ENCODE measurements around the gene IGFL4. TPM values are rescaled to one million over a fixed set of nuclear protein-coding genes. Genes with fewer than 3 reads are reported as not detected.

Gene IGFL4
- total and polyA plus RNA-seq, 9 of the 15 experiments (the other 6 are each of a cell fraction or from before 2014, with no cell fraction given), result not detected

GRCh38 chr19:45994456-45994997 is 46.3 kb downstream of the IGFL4 start (continued):
- TF ChIP-seq HINFP (tag; conservative IDR thresholded peaks at IDR 0.05; ENCODE audit: low read depth) (0 out of 2 replicates have a peak, but pooled peaks have one; percentile 30), ETV6 (IDR thresholded peaks at IDR 0.05; ENCODE audit: borderline replicate concordance in 1 of 2, low read depth in 2 of 2, low read length in 1 of 2) (no peak), ETV6 (CRISPR knock-in tag; IDR thresholded peaks at IDR 0.05; ENCODE audit: borderline replicate concordance) (no peak), ARID1B (IDR thresholded peaks at IDR 0.05) (peak; percentile 8; the same call in 1 of the 2 replicates), MED1 (CRISPR knock-in tag; IDR thresholded peaks at IDR 0.05; ENCODE audit: borderline replicate concordance) (no peak), SMAD4 (CRISPR knock-in tag; conservative IDR thresholded peaks at IDR 0.05) (no peak), SMARCA4 (IDR thresholded peaks at IDR 0.05) (no peak), ZNF217 (CRISPR knock-in tag; IDR thresholded peaks at IDR 0.05) (no peak), ATF1 (CRISPR knock-in tag; IDR thresholded peaks at IDR 0.05) (no peak), ATF1 (tag; IDR thresholded peaks at IDR 0.05) (no peak), PTTG1 (tag; IDR thresholded peaks at IDR 0.05; ENCODE audit: low read depth) (no peak), CAMTA2 (CRISPR knock-in tag; conservative IDR thresholded peaks at IDR 0.05) (no peak), SMAD1 (IDR thresholded peaks at IDR 0.05; ENCODE audit: low read depth, low read length, partially characterized antibody) (no peak), LEF1 (IDR thresholded peaks at IDR 0.05) (no peak), KDM1A (IDR thresholded peaks at IDR 0.05) (peak in 1 of 2 experiments; percentile 15; a peak in 1 of 4 replicates), ZNF184 (CRISPR knock-in tag; IDR thresholded peaks at IDR 0.05) (no peak), MITF (IDR thresholded peaks at IDR 0.05) (no peak), ZNF347 (CRISPR knock-in tag; IDR thresholded peaks at IDR 0.05; ENCODE audit: low read depth) (no peak), GATAD2A (IDR thresholded peaks at IDR 0.05) (no peak), TEAD4 (IDR thresholded peaks at IDR 0.05; ENCODE audit: low read length) (no peak), TEAD4 (CRISPR knock-in tag; IDR thresholded peaks at IDR 0.05; ENCODE audit: borderline replicate concordance) (no peak), CXXC5 (CRISPR knock-in tag; IDR thresholded peaks at IDR 0.05) (no peak)
- TF ChIP-seq, protein P1, sequence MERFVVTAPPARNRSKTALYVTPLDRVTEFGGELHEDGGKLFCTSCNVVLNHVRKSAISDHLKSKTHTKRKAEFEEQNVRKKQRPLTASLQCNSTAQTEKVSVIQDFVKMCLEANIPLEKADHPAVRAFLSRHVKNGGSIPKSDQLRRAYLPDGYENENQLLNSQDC (CRISPR knock-in tag; IDR thresholded peaks at IDR 0.05), result no peak
- TF ChIP-seq, protein P2, sequence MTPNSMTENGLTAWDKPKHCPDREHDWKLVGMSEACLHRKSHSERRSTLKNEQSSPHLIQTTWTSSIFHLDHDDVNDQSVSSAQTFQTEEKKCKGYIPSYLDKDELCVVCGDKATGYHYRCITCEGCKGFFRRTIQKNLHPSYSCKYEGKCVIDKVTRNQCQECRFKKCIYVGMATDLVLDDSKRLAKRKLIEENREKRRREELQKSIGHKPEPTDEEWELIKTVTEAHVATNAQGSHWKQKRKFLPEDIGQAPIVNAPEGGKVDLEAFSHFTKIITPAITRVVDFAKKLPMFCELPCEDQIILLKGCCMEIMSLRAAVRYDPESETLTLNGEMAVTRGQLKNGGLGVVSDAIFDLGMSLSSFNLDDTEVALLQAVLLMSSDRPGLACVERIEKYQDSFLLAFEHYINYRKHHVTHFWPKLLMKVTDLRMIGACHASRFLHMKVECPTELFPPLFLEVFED (CRISPR knock-in tag; conservative IDR thresholded peaks at IDR 0.05), result no peak
